HG02763 (cell line): Measurements from ENCODE around the gene TUBB1.
"Not testable (repeated sequence)": the region's sequence is repeated elsewhere in the genome, so short reads cannot be mapped to it uniquely, and the experiment has no call there.

Experiments
- ATAC-seq: cut with Tn5 transposase; IDR thresholded peaks from one replicate; pipeline ENCODE4 v1.9.1; 2021; ENCODE audit warnings: mild to moderate bottlenecking, moderate library complexity; ENCODE audit not compliant: unreplicated experiment

Gene TUBB1

DNA sequence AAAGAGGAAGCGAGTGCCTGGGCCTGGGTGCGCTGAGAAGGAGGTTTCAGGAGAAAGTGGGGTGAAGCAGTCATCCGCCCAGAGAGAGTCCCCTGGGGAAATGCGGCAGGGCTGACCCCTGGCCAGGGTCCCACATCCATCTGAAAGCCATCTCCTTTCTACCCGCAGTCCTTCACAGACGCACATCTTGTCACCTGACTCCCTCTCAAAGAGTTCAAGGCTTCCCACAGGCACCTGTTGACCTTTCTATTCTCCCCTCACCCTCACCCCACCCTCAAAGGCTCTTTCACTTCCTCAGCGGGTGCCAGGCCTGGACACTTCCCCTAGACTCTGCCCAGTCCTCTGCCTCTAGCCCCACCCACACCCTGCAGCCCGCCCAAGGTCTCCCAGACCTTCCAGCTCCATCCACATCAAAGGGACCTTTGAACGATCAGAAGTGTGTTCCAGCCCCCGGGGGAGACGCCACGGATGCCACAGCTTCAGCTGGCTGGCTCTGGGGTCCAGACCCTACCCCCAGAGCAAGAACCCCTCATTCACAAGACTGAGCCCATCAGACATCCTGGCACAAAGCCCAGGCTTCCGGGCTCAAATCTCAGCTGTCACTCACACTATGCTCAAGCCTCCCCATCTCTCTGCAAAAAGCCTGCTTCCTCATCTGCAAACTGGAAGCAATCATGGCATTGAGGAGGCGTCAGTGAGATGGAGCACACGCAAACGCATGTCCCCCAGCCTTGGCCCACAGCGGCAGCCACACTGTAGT is 14.3 kb upstream of the TUBB1 start:
- peak; percentile 64 for ATAC-seq

DNA sequence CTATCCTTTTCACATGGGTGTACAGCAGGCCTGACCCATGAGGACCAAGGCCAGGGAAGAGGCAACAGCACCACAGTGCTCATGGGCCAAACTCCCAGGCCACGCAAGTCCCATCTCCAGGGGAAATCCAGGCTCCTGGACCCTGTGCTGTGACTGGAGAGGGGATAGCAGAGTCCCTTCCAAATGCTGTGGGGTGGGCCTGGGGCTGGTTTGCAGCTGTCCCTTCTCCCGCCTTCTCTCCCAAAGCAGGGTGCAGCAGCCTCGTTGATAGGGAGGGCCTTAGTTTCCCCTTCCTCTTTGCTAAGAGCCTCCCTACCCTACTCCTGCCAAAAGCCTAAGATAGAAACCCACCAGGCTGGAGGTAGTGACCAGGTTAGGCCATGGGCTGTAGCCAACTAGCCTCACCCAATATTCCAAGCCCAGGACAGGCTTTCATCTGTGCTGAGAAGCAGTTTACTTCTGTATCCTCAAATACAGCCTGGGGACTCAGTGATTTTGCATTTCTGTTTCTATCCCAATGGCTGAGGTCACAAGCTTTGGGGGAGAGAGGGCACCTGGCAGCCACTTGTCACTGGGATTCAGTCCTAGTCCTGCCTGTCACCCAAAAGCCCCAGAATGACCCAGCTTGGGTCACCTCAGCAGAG is 13.6 kb upstream of the TUBB1 start:
- ATAC-seq, result no peak

DNA sequence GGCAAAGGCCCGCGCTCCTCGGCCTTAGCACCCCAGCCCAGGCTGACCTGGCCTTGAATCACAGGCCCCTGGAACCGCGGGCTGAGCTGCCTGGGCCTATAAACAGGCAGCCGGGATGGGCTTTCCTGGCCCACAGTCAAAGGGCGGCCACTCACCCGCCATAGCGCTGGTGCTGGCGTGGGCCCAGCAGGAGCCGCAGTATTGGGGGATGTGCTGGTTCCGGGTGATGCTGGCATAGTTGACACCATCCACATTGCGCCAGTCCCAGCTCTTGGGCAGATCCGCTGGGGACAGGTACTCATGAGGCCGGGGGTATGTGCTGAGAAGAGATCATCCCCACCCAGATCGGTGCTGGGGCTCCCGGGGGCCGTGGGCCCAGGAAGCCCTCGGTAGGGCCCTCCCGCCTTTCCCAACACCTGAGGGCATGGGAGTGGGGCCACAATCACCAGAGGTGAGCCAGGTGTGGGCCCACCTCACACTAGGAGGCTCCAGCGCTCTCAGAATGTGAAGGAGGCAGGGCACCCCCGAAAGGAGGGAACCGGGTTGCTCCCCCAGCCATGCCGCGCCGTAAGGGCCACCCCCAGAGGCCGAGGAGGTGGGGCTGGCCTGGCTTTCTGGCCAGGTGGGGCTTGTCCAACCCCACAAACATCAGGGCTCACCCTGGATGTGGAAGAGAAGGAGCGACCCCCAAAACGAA is 12.9 kb upstream of the TUBB1 start:
- no peak for ATAC-seq

DNA sequence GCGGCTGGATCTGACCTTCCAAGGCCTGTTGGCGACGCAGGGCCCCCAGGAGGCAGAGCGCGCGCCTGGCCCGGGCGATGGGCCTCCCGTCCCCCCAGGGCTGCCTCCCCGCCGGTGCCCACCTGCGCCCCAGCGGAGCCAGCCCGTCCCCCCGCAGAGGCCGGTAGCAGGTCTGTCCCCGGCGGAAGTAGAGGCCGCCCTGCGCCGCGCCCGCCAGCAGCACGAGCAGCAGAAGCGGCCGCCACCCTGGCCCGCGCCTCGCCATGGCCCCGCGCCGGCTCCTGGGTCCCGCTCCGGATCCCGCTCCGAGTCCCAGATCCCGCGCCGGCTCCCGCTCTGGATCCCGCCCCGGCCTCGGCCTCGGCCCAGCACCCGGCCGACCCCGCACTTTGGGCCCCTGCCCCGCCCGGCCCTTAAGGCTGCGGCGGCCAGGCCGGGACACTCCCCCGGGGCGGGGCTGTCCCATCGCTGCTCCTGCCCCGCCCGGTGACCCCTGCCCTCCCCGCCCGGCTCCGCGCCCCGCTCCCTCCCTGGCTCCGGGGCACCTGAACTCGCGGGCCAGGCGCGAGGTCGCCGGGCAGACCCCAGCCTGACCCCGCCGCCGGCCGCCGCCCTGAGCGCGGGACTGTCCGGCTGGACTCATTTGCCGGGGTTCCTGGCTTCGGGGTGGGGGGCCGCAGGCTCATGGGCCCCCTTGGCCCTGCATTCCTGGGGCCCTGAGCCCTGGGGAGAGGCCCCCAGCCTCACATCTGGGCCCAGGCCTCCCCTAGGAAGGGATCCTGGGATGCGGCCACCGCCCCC is 12.2 kb upstream of the TUBB1 start, which contains the start of gene CTSZ:
CTSZ (minus strand) TSS at position 391 of the 801 bp plus-strand sequence; CDS start at position 265, 126 bp downstream.
- ATAC-seq, result peak; percentile 25

DNA sequence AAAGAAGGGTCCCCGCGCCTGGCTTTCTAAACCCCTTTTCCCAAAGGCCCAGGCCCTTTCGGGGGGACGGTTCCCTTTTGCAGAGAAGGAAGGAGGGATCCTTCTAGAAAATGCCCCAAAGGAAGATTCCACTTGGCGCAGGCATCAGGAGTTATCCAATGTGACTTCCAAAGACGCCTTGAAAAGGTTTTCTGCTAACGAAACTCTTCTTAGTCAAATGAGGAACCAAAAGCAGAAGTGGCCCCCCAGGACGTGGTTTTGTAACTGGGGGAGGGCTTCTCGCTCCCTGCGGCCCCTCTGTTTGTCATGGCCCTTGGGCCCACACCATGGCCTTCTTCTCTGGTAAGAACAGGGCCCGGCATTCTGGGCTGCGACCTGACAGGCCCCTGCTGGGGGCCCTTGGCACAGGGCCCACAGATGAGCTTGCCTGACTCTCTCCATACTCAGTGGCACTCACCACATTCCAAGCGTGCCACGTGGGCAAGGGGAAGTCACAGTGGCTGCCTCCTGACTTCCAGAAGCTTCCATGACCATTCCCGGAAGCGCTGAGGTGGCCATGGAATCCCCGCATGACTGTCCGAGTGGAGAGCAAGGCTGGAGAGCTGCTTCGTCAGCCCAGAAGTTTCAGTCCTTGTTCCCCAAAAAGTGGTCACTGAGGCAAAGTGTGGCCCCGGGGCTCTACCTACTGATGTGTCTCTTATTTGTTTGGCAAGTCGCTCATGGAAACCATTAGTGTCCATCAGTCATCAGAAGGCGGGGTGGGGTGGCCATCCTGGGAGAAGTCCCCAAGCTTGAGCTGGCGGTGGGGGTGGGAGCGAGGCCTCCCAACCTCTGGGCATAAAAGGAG is 11.3 kb upstream of the TUBB1 start:
- peak; percentile 27 for ATAC-seq

DNA sequence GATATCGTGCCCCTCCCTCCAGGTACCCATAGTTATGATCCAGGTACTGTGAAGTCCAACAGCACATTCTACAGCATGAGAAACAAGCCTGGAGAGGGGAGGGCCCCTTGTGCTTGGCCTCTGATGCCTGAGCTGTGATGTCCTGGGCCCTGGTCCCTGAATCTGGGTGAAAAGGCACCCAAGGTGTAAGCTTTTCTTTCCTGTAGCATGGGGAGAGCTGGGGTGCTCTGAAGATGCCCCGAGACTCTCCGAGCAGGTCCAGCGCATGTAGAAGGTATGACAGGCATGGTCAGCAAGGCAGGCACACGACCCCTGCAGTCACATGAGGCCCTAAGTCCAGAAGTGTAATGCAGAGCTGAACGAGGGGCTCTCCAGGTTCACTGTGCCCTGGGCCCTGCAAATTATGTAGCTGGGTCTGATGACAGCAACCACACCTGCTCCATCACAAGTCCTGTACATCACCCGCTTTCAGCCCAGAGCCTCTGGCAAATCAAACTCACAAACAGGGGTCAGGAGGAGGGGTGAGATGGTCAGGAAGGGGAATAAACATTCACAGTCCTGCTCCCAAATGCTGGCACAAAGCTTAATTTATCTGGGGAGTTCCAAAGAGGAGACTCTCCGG is 10.4 kb upstream of the TUBB1 start:
- no peak for ATAC-seq

DNA sequence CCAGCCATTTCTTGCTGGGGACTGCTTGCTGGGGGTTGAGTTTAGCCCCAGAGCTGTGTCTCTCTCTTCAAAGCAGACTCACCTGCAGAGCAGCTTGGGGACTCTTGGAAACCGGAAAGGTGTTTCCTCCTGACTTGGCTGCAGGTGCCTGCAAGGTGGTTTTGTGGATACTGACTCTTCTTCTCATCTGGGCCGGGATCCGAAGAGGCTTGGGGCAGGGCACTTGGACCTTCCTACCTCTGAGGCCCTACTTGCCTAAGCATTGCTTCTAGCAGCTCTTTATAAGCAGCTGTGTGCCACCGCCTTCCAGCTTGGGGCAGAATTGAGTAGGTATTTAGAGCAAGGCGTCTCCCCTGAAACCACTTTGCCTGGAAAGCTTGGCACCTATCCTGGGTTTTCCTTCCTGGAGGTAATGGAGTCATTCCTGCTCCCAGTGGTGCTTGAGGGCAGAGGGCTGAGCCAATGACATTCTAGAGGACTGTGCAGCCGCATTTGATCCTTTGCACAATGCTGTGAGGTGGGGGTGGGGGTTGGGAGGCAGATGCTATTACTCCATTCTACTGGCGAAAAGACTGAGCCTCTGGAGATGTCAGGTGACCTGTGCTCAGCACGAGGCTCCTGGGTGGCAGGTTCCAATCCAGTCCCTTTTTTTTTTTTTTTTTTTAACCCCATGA is 8.8 kb upstream of the TUBB1 start:
- no peak for ATAC-seq

DNA sequence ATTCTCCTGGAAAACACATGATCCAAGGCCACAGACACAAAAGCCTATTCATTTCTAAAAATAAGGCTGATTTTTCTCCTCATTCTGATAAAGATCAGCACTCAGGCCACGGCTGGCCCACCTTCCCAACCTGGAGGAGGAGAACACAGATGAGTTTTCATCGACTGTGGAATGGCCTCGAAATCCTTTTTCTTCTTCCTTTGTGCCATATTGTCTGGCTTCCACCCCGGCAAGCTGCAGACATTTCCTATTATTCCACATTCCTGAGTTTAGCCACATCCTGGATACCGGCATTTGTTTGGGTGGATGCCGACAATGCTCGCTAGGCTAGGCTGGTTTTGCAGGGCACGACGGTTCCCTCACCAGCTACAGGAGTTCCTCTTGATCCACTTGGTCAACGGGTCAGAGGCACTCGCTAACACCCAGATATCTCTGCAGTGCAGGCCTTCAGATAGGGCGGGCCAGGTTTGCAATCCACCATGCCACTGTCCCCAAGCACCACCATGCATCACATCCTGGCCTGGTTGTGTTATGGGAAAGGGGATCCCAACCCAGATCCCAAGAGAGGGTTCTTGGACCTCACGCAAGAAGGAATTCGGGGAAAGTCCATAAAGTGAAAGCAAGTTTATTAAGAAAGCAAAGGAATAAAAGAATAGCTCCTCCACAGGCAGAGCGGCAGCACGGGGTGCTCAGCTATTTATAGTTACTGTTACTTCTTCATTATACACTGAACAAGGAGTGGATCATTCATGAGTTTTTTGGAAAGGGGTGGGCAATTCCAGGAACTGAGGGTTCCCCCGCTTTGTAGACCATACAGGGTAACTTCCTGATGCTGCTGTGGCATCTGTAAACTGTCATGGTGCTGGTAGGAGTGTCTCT is 8.0 kb upstream of the TUBB1 start:
- no peak for ATAC-seq

DNA sequence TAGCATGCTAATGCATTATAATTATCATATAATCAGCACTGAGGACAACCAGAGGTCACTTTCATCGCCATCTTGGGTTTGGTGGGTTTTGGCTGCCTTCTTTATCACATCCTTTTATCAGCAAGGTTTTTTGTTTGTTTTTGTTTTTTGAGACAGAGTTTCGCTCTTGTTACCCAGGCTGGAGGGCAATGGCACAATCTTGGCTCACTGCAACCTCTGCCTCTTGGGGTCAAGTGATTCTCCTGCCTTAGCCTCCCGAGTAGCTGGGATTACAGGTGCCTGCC is 7.4 kb upstream of the TUBB1 start:
- not testable (repeated sequence) for ATAC-seq

DNA sequence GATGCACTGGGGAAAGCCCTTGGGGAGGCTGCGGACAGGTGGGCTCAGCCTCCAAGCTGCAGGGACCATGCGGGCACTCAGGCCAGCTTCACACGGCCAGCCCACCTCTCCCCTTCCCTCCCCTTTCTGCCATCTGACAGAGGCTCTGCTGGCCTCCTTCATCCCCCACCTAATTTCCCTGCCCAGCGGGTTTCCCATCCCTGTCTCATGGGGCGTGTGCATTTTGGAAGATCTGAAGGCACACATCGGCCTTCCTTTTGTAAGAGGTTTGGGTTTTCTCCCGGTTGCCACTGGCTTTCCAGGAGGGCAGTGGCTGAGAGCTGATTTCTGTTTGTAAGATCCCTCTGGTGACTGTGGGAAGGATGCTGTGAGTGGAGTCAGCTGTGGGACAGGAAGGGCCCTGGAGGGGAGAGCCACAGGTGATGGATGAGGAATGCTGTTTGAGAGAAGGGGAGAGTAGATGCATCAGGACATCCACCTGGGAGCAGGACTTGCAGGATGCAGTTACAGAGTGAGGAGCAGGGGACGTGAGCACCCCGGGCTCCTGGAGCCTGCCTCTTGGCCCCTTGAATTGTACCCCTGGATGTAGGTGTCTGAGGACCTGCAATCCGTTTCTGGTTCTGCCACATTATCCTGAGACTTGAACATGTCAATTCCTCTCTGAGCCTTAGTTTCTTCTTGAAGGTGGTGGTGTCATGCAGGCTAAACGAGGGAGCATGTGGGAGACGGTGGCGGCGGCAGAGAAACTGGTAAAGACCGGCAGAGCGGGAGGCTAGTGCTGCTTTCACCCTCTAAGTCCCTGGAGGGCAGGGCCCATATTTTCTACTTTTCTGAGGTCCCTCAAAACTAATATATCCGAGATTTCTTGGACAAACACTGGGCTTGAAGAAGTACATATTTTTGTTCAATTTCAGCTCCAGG is 5.9 kb upstream of the TUBB1 start:
- ATAC-seq, result no peak

DNA sequence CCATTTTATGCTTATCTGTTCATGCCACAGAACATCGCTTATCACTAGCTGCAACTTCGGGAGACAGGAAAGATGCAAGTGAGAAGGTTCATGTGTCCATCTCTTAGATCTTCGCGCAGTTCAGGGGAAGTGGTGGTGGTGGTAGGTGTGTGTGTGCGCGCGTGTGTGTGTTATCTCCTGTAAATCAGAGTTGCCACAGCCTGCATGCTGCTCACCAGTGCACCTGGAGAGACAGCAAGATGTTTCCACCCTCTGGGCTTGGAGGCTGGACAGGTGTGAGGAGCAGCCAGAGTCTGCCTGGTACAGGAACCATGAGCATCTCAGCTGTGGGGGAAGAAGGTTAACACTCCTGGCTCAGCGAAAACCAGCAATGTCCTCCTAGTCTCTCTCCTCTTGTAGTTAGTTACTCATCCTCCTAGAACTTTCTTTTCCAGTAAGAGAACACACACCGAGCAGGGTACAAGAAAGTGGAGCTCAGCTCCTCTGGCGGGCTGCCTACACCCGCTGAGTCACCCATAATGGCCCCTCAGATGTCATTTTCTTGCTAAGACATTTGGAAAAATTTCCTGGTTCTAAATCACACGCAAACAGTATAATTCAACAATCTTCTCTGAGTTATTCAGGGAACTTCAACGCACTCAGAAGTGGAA is 5.1 kb upstream of the TUBB1 start:
- no peak for ATAC-seq

DNA sequence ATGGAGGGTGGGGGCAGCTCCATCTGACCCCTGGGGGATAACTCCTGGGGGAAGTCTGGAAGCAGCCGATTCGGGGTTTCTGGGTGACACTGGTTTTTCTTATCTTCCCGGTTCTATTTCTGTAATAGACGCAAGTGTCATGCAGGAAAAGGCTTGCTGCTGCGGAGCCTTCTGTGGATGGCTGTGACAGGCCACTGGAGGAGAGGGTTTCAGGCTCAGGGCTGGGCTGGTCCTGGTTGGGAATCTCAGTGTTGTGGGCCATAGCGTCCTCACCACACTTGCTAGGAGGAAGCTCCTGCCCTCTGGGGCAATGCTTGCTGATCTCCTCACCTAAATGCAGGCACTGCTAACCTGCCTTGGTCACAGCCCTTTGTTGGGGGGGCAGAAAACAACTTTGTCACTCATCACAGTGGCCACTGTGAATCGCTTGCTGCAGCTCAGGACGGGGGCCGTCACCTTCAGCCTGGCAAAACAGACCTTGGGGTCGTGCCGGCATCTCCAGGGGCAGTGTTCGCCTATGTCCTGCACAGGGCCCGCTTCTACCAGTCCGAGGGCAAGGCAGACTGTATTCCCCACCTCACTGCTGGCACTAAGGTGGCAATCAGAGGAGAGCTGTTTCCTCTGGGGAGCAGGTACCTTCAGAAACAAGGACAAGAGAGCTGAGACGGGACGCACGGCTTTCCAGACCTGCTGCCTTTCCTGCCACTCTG is 4.4 kb upstream of the TUBB1 start:
- no peak for ATAC-seq

DNA sequence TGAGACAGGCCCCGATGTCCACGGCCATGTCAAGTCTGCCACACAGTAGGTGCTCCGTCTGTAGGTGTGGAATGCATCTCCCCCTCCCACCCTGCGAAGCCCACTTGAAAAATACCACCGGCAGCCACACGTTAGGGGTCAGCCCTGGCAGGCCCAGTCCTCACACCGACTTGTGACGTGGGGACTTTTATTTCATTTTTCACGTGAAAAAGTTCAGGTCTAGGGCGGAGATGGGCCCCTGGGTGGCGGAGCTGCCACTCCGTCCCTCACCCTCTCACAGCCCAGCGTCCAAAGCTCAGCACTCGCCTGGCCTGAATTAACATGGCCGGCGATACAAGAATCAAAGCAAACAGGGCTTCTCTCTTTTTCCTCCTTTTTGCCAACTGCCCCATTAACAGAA is 3.8 kb upstream of the TUBB1 start:
- no peak for ATAC-seq

DNA sequence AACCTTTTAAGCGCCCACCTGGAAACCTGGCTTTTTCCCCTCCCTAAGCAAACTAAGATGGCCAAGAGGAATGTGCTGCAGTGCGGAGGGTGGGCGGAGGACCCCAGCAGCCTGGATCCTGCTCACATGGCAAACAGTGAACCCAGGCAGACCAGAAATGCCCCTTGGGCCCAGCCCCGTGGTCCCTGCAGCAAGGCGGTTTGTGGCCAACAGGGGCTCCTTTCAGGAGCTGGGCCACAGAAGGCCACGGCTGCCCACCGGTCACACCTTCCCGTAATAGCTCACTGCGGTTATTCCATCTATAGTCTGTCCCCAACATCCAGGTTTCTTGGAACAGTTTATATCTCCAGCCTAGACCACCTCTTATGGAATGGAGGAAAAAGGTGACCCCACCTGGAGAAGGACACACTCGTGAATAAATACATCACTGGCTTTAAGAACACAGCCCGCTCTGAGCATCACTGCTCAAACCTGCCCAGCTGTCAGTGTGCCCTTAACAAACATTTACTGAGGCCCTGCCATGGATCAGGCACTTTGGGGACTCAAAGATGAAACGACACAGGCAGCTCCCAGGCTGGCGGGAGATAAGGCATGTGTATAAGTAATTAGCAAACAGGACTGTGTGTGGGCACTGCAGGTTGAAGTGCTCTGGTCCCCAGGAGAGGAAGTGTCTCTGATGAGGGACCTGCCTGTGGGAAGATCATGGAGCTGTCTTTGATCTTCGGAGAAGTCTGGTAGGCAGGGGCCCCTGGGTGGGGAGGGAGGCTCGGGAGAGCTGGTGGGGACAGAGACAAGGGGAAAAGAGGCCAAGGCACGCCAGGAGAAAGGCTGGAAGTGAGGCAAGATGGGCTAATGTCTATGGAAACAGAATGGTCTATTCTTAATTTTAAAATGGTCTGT is 3.2 kb upstream of the TUBB1 start:
- no peak for ATAC-seq

DNA sequence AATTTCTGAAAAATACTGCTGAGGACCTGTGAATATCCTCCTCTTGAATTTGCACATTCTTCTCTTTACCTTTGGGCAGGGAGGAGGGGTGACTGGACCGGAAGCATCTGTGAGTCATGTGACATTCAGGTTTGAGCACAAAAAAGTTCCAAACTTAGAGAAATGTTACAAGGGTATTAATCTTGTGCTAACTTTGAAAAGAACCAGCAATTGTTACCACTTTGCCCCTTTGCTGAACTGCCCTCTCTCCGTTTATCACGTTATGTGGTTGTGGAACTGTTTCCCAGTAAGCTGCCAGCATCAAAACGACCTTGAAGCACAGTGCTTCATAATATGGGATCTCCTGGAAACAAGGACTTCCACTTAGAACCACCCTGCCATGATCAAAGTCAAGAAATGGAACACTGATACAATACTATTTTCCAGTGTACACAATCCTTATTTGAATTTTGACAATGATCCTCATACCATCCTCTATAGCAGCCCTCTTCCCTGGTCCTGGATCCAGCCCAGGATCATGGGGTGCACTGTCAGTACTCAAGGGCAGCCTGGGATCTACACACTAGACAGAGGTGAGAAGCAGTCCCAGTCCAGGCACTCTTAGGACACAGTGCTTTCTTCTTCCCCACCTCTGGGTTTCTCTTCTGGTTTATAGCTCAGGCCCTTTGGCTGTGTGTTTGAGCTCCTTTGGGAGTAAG is 2.3 kb upstream of the TUBB1 start:
- no peak for ATAC-seq
